Neural cell (in vitro differentiated cells): ENCODE data around the gene KIAA2012.

Experiments used
- EZH2 ChIP-seq: fragments of 200-600, 300-800 bp; shearing (Covaris generic), sonication (generic); IDR thresholded peaks from 2 replicates; pipeline ENCODE4 v1.6.1; 2014; ENCODE audit warnings: antibody characterized with exemption, low read length, borderline replicate concordance, mild to moderate bottlenecking; ENCODE audit not compliant: insufficient read depth, poor library complexity, severe bottlenecking
- POLR2AphosphoS5 ChIP-seq: IDR thresholded peaks from 2 replicates; pipeline ENCODE4 v1.6.1; 2012
- SMC3 ChIP-seq: fragments of 450-650 bp; conservative IDR thresholded peaks from 2 replicates; pipeline ENCODE4 v1.6.1; 2014; ENCODE audit warnings: antibody characterized with exemption, mild to moderate bottlenecking, moderate library complexity; ENCODE audit not compliant: poor library complexity

GRCh38 chr2:202102425-202103000 is 29.5 kb downstream of the KIAA2012 start:
- TF ChIP-seq SMC3 (no peak), POLR2AphosphoS5 (no peak), EZH2 (no peak)
